Endothelial cell (in vitro differentiated cells): ENCODE results near the gene RTN4. TPM values are rescaled to one million over a fixed set of nuclear protein-coding genes. Genes with fewer than 3 reads are reported as not detected.

ENCODE experiments used
- DNase-seq: peaks from one replicate; pipeline ENCODE4 v3.0.0; 2021; ENCODE audit warnings: low spot score
- H3K27ac Mint-ChIP-seq: one replicate; pipeline ENCODE4 v1.8.0; 2021; ENCODE audit warnings: mixed read lengths, inconsistent platforms; ENCODE audit not compliant: unreplicated experiment
- H3K27me3 Mint-ChIP-seq: one replicate; pipeline ENCODE4 v1.8.0; 2021; ENCODE audit warnings: mild to moderate bottlenecking, moderate library complexity, mixed read lengths, inconsistent platforms; ENCODE audit not compliant: unreplicated experiment
- H3K36me3 Mint-ChIP-seq: one replicate; pipeline ENCODE4 v1.8.0; 2021; ENCODE audit warnings: mild to moderate bottlenecking, low read depth, mixed read lengths, inconsistent platforms; ENCODE audit not compliant: unreplicated experiment
- H3K4me1 Mint-ChIP-seq: one replicate; pipeline ENCODE4 v1.8.0; 2021; ENCODE audit warnings: mild to moderate bottlenecking, mixed read lengths, inconsistent platforms; ENCODE audit not compliant: unreplicated experiment
- H3K4me3 Mint-ChIP-seq: one replicate; pipeline ENCODE4 v1.8.0; 2021; ENCODE audit warnings: mild to moderate bottlenecking, mixed read lengths, inconsistent platforms; ENCODE audit not compliant: unreplicated experiment
- H3K9me3 Mint-ChIP-seq: one replicate; pipeline ENCODE4 v1.8.0; 2021; ENCODE audit warnings: mixed read lengths, inconsistent platforms; ENCODE audit not compliant: unreplicated experiment
- CTCF ChIP-seq: fragments of 200-600 bp; sonication (generic); IDR thresholded peaks from one replicate; pipeline ENCODE4 v1.5.0; 2021; ENCODE audit warnings: antibody characterized with exemption; ENCODE audit not compliant: unreplicated experiment
- total RNA-seq: library from RNA; stranded (reverse); fragmentation: NEBNext Ultra II Directional; extraction: Animal tissue kit (Norgen Biotek cat#: 25700); gene quantifications from one replicate; pipeline ENCODE4 v1.2.1, GENCODE V29; 2021; ENCODE audit not compliant: unreplicated experiment

RTN4 gene
- total RNA-seq, 1 donor from 2014 or later, result 264 TPM

- no peaks in the 10 kb centered on the region for H3K9me3 Mint-ChIP-seq
- H3K4me1 Mint-ChIP-seq, result peaks cover 9% of the 10 kb centered on the region
- H3K27me3 Mint-ChIP-seq, result no peaks in the 10 kb centered on the region
Observed at GRCh38 chr2:54988612-54989011, 61.6 kb downstream of the RTN4 start.

GRCh38 chr2:54986264-54986663, 64.0 kb downstream of the RTN4 start:
- peaks cover 5% of the 10 kb centered on the region for H3K36me3 Mint-ChIP-seq
- peaks cover 4% of the 10 kb centered on the region for H3K4me1 Mint-ChIP-seq
- no peaks in the 10 kb centered on the region for H3K9me3 Mint-ChIP-seq
- H3K27me3 Mint-ChIP-seq, result no peaks in the 10 kb centered on the region
- TF ChIP-seq CTCF, result no peak
- peak overlapping the region; percentile 1 for H3K27ac Mint-ChIP-seq
- H3K4me3 Mint-ChIP-seq, result no peak overlapping the region
- DNase-seq, result no peak

More at GRCh38 chr2:54988612-54989011, 61.6 kb downstream of the RTN4 start:
- Mint-ChIP-seq H3K36me3 (peaks cover 4% of the 10 kb centered on the region), H3K4me3 (no peak overlapping the region), H3K27ac (no peak overlapping the region)
- no peak for TF ChIP-seq CTCF
- DNase-seq, result no peak

- no peak overlapping the region for H3K4me3 Mint-ChIP-seq
- peaks cover 10% of the 10 kb centered on the region for H3K36me3 Mint-ChIP-seq
- no peaks in the 10 kb centered on the region for H3K9me3 Mint-ChIP-seq
- no peak overlapping the region for H3K27ac Mint-ChIP-seq
- H3K4me1 Mint-ChIP-seq, result peaks cover 4% of the 10 kb centered on the region
- DNase-seq, result no peak
- no peaks in the 10 kb centered on the region for H3K27me3 Mint-ChIP-seq
- TF ChIP-seq CTCF, result no peak
Observed at GRCh38 chr2:54984476-54984875, 65.8 kb downstream of the RTN4 start.

- H3K27me3 Mint-ChIP-seq, result no peaks in the 10 kb centered on the region
- no peak overlapping the region for H3K27ac Mint-ChIP-seq
- H3K4me3 Mint-ChIP-seq, result no peak overlapping the region
- peaks cover 4% of the 10 kb centered on the region for H3K4me1 Mint-ChIP-seq
- no peak for TF ChIP-seq CTCF
- H3K36me3 Mint-ChIP-seq, result peaks cover 10% of the 10 kb centered on the region
- DNase-seq, result no peak
- H3K9me3 Mint-ChIP-seq, result no peaks in the 10 kb centered on the region
Observed at GRCh38 chr2:54983345-54984220, 66.7 kb downstream of the RTN4 start.

- no peaks in the 10 kb centered on the region for H3K9me3 Mint-ChIP-seq
- TF ChIP-seq CTCF, result no peak
- DNase-seq, result no peak
- H3K4me3 Mint-ChIP-seq, result no peak overlapping the region
- H3K36me3 Mint-ChIP-seq, result peaks cover 10% of the 10 kb centered on the region
- H3K4me1 Mint-ChIP-seq, result peaks cover 19% of the 10 kb centered on the region
- H3K27ac Mint-ChIP-seq, result no peak overlapping the region
- no peaks in the 10 kb centered on the region for H3K27me3 Mint-ChIP-seq
Observed at GRCh38 chr2:54981385-54981784, 68.9 kb downstream of the RTN4 start.
